ENCODE results near the gene GNG14.
A peak's percentile ranks its signal among the peaks of the same experiment; 100 is the strongest.
"Not testable (repeated sequence)": the region's sequence is repeated elsewhere in the genome, so short reads cannot be mapped to it uniquely, and the experiment has no call there.

GNG14 gene

DNA sequence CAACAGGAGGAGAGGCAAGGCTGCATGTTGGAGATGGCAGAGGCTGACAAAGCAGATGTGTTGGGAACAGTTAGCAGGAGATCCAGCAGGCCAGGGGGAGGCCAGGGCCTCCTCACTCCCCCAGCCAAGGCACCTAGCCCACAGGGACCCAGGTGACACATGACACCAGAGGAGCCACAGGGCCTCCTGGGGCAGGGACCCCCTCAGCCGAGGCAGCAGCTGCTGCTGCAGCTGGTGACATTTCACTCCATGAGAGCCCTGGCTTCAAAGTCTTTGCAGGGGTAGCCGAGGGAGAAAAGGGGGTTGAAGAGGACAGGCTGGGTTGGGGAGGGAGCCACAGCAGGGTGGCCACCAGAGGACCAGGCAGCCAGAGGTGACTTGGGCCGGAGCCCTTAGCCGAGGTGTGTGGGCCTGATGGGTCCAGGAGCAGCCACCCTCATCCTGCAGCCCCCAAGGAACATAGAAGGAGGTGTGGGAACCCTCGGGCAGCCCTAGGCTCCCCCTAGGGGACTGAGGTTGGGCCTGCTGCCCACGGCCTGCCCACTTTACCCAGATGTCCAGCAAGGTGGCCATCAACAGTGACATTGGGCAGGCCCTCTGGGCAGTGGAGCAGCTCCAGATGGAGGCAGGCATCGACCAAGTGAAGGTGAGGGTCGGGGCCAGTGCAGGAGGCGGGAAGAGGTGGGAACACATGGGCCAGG is at the start of gene GNG14:
Gene GNG14 (plus strand): TSS at position 503 of the 701 bp plus-strand sequence. CDS start 51 bp downstream, at position 554.
- no peaks in the 10 kb centered on the region for H3K9me3 Mint-ChIP-seq
- no peak for DNase-seq
- H3K27ac Mint-ChIP-seq, result no peak within 1 kb of the TSS
- no peaks in the 10 kb centered on the region for H3K4me1 Mint-ChIP-seq (ENCODE audit: low read depth)
- H3K4me3 Mint-ChIP-seq, result no peak within 1 kb of the TSS
- H3K36me3 Mint-ChIP-seq (ENCODE audit: low read depth), result peaks cover 36% of the 10 kb centered on the region
- no peaks in the 10 kb centered on the region for H3K27me3 Mint-ChIP-seq

DNA sequence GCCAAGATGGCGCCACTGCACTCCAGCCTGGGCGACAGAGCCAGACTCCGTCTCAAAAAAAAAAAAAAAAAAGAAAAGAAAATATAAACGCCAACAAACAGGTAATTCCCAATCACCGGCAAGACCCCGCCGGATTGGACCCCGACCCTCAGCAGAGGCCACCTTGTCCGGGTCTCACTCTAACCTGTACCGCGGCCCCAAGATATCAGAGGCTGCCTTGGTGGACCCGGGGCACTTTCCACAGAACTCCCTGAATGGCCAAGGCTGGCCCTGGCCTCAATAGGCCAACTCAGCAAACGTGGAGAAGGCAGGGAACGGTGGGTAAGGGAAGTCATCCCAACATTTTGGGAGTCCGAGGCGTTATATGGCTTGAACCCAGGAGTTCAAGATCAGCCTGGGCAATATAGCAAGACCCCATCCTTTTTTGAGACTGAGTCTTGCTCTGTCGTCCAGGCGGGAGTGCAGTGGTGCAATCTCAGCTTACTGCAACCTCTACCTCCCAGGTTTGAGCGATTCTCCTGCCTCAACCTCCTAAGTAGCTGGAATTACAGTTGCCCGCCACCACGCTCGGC is 49.1 kb upstream of the GNG14 start:
- no peaks in the 10 kb centered on the region for H3K9me3 Mint-ChIP-seq

DNA sequence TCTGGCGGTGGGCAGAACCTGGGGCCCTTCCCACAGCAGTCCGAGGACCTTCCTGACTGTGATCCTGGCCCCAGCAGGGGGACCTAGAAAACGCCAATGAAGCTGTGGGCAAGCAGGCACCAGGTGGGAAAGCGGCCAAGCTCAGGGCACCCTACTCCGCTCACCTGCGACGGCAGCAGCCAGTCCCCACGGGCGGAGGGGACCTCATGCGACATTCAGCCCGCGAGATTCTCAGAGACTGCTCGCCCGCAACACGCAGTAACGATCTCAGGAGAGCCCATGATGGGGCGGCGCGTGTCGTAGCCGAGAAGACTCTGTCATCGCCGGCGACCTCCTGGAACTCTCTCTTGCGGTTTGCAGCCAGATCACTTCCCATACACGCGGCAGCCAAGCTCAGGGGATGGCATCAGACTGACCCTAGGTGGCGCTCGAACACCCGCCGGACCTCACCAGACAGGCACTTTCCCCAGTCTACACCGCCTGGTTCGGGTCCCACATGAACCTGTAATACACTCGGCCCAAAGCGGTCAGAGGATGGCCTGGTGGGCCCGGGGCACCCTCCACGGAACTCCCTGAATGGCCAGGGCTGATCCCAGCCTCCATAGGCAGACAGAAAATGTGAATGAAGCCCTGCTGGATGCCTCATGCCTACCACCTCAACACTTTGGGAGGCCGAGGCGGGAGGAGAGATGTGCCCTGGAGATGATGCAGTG is 47.7 kb upstream of the GNG14 start:
- H3K4me3 Mint-ChIP-seq, result peak overlapping the region; percentile 73
- H3K36me3 Mint-ChIP-seq (ENCODE audit: low read depth), result peaks cover 33% of the 10 kb centered on the region
- H3K9me3 Mint-ChIP-seq, result no peaks in the 10 kb centered on the region
- peak overlapping the region; percentile 84 for H3K27ac Mint-ChIP-seq
- peak; percentile 91 for DNase-seq
- H3K27me3 Mint-ChIP-seq, result no peaks in the 10 kb centered on the region
- H3K4me1 Mint-ChIP-seq (ENCODE audit: low read depth), result peaks cover 22% of the 10 kb centered on the region

More for the DNA sequence above, 49.1 kb upstream of the GNG14 start:
- Mint-ChIP-seq H3K4me3 (no peak overlapping the region), H3K27me3 (no peaks in the 10 kb centered on the region), H3K4me1 (ENCODE audit: low read depth) (peaks cover 27% of the 10 kb centered on the region), H3K36me3 (ENCODE audit: low read depth) (peaks cover 29% of the 10 kb centered on the region), H3K27ac (no peak overlapping the region)
- DNase-seq, result no peak

DNA sequence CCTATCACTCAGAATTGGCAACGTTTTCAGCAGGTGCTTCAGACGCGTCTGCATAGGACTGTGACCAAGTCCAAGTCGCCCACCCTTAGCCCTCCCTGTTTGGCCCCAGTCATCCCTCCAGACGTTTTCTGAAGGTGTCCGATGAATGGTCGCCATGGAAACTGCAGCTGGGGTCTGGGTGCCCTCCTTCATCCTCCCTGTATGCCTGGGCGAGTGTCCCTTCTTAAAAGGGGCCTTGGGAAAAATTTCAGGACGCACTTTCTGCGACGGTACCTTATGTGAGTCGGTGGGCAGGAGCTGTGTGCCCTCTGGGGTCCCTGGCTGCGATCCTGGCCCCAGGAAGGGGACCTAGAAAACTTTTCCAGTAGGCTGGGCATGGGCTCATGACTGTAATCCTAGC is 46.3 kb upstream of the GNG14 start:
- Mint-ChIP-seq H3K27ac (no peak overlapping the region), H3K9me3 (no peaks in the 10 kb centered on the region), H3K4me3 (no peak overlapping the region), H3K36me3 (ENCODE audit: low read depth) (peaks cover 38% of the 10 kb centered on the region), H3K4me1 (ENCODE audit: low read depth) (peaks cover 17% of the 10 kb centered on the region), H3K27me3 (no peaks in the 10 kb centered on the region)
- DNase-seq, result no peak

DNA sequence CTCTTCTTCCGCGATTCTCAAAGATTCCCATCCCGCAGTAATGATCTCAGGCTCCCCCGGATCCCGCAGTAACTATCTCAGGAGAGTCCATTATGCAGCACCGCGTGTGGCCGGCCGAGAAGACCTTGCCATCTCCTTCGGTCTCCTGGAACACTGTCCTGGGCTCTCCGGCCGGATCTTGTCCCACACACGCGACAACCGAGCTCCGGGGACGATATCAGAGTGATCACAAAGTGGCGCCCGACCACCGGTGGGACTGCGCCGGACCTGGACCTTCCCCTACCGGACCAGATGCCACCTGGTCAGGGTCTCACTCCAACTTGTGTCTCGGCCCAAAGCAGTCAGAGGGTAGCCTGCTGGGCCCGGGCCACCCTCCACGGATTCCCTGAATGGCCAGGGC is 45.3 kb upstream of the GNG14 start:
- Mint-ChIP-seq H3K27me3 (no peaks in the 10 kb centered on the region), H3K9me3 (no peaks in the 10 kb centered on the region), H3K27ac (no peak overlapping the region), H3K36me3 (ENCODE audit: low read depth) (peaks cover 45% of the 10 kb centered on the region), H3K4me1 (ENCODE audit: low read depth) (peaks cover 10% of the 10 kb centered on the region), H3K4me3 (no peak overlapping the region)
- DNase-seq, result no peak

DNA sequence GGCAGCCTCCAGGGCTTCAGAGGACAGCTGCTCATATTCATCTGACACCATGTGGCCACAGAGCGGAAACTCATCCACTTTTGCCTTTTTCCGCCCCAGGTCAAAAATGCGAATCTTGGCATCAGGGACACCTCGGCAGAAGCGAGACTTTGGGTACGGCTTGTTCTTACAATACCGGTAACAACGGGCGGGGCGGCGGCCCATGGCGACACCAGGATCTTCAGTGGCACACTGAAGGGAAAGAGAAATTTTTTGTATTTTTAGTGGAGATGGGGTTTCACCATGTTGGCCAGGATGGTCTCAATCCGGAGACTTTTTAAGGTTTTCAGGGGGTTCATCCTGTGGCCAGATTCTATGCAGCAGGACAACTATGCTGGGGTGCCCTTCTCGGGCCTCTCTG is 44.1 kb upstream of the GNG14 start:
- H3K36me3 Mint-ChIP-seq (ENCODE audit: low read depth), result peaks cover 53% of the 10 kb centered on the region

DNA sequence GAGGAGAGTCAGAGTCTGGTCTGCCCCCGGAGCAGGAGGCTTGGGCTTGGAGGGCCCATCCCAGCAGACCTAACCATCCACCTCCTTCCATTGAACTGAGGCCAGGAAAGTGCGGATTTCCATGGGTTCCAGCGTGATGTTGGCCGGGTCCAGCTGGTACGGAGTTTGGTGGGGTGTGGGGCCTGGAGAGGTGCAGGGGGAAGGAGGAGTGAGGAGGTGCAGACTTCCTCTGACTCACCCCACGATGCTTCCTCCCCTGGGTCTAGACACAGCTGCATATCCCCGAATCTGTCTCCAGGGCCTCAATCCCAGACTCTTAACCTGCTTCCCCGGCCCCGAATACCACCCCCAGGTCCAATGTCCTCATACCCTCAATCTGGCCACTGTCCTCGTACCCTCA is 41.2 kb upstream of the GNG14 start:
- Mint-ChIP-seq H3K4me3 (no peak overlapping the region), H3K27ac (peak overlapping the region; percentile 15), H3K4me1 (ENCODE audit: low read depth) (no peaks in the 10 kb centered on the region), H3K9me3 (no peaks in the 10 kb centered on the region), H3K36me3 (ENCODE audit: low read depth) (peaks cover 70% of the 10 kb centered on the region), H3K27me3 (no peaks in the 10 kb centered on the region)
- no peak for DNase-seq

More for the DNA sequence above, 44.1 kb upstream of the GNG14 start:
- not testable (repeated sequence) for H3K4me1 Mint-ChIP-seq (ENCODE audit: low read depth); DNase-seq; H3K27me3 Mint-ChIP-seq; H3K4me3 Mint-ChIP-seq; H3K9me3 Mint-ChIP-seq; H3K27ac Mint-ChIP-seq

DNA sequence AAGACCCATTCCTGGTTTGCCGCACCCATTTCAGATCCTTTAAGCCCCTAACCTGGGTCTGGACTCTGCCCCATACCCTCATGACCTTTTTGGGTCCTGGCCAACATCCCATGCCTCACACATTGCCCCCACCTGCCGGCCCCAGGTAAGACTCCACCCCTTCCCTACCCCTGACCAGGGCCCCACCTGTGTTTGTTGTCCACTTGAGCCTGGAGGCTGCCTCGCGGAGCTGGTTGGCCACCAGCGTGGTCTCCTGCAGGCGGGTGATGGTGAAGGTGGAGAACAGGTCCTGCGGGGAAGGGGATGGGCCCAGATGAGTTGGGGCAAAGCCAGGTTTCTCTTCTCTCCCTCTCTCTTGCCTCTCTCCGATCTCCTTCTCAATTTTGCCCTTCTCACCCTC is 40.8 kb upstream of the GNG14 start:
- H3K4me3 Mint-ChIP-seq, result no peak overlapping the region
- no peaks in the 10 kb centered on the region for H3K27me3 Mint-ChIP-seq
- peak overlapping the region; percentile 15 for H3K27ac Mint-ChIP-seq
- no peaks in the 10 kb centered on the region for H3K4me1 Mint-ChIP-seq (ENCODE audit: low read depth)
- no peak for DNase-seq
- H3K9me3 Mint-ChIP-seq, result no peaks in the 10 kb centered on the region
- peaks cover 75% of the 10 kb centered on the region for H3K36me3 Mint-ChIP-seq (ENCODE audit: low read depth)

DNA sequence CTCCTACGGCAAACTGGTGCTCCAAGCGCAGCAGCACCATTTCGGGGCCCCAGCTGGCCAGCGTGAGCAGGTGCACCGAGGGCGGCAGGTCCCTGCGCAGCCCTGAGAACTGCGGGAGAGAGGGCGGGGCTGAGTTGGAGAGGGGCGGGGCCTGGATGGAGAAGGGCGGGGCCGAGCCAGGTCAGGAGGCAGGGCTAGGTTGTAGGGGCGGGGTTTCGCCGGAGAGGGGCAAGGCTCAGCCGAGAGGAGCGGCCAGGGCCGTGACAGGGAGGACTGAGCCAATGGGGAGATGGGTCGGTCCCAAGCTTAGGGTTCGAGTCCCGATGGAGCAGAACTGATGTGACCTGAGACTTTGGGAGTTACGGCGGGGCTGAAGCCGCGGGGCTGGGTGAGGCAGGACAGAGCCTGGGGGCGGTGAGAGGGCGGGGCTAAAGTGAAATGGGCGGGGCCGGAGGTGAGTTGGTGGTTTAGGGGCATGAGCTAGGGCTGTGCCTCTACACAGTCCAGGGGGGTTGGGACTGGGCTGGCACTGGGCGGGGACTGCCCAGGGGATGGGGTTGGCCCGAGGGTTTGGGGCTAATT is 40.2 kb upstream of the GNG14 start:
- Mint-ChIP-seq H3K36me3 (ENCODE audit: low read depth) (peaks cover 74% of the 10 kb centered on the region), H3K4me1 (ENCODE audit: low read depth) (no peaks in the 10 kb centered on the region), H3K4me3 (no peak overlapping the region), H3K27me3 (no peaks in the 10 kb centered on the region), H3K27ac (no peak overlapping the region), H3K9me3 (no peaks in the 10 kb centered on the region)
- peak; percentile 64 for DNase-seq

DNA sequence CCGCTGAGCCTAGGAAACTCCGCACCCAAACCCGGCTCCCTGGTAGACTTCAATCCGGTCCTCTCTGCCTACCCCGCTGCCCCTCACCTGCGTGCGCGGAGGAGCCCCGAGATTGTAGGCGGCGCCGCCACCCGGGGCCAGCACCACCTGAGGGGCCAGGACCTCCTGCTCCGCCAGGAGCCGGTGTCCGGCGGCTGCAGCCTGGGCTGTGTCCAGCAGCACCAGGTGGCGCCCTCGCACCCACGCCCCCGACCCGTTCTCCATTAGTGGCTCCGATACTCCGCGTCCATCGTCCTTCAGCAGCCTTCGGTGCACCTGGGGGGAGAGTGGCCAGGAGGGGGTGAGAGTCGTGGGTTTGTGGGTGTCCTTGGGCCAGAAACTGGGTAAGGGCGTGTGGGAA is 39.7 kb upstream of the GNG14 start:
- no peak for DNase-seq
- no peak overlapping the region for H3K27ac Mint-ChIP-seq
- no peak overlapping the region for H3K4me3 Mint-ChIP-seq

DNA sequence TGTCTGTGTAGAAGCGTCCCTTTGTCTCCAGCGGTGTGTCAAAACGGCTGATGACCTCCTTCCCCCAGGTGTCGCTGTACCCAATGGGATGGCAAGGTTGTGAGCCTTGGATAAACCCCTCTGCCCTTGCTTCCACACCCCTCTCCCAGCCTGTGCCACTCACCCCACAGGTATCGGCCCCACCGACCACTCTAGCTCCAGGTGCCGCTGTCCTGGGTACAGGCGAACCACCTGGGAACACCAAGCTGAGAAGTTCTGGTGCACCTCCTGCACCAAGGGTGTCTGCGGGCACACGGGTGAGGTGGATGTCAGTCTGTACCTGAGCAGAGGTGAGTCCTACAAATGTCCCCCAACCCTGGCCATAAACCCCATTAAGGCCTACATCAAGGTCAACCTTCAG is 37.9 kb upstream of the GNG14 start:
- H3K4me3 Mint-ChIP-seq, result no peak overlapping the region
- no peak for DNase-seq
- no peak overlapping the region for H3K27ac Mint-ChIP-seq
- H3K27me3 Mint-ChIP-seq, result no peaks in the 10 kb centered on the region
- no peaks in the 10 kb centered on the region for H3K4me1 Mint-ChIP-seq (ENCODE audit: low read depth)
- peaks cover 67% of the 10 kb centered on the region for H3K36me3 Mint-ChIP-seq (ENCODE audit: low read depth)
- H3K9me3 Mint-ChIP-seq, result no peaks in the 10 kb centered on the region

More for the DNA sequence above, 39.7 kb upstream of the GNG14 start:
- H3K9me3 Mint-ChIP-seq, result no peaks in the 10 kb centered on the region
- peaks cover 70% of the 10 kb centered on the region for H3K36me3 Mint-ChIP-seq (ENCODE audit: low read depth)
- H3K4me1 Mint-ChIP-seq (ENCODE audit: low read depth), result no peaks in the 10 kb centered on the region
- no peaks in the 10 kb centered on the region for H3K27me3 Mint-ChIP-seq

DNA sequence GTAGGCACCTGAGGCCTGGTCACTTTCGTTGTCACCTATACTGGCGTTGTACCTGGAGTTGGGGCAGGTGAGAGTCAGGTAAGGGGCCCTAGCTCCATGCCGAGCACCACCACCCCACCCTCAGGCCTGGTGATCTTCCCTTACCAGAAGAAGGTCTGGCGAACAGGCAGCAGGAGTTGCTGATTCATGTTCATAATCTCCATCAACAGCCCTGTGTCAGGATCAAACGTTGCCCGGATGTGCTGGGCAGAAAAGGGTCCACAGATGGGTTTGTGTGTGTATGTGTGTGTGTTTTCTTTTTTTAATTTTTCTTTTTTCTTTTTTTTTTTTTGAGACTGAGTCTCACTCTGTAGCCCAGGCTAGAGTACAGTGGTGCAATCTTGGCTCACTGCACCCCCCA is 35.6 kb upstream of the GNG14 start:
- no peaks in the 10 kb centered on the region for H3K27me3 Mint-ChIP-seq
- H3K27ac Mint-ChIP-seq, result no peak overlapping the region
- no peaks in the 10 kb centered on the region for H3K9me3 Mint-ChIP-seq
- H3K4me1 Mint-ChIP-seq (ENCODE audit: low read depth), result no peaks in the 10 kb centered on the region
- H3K4me3 Mint-ChIP-seq, result no peak overlapping the region
- H3K36me3 Mint-ChIP-seq (ENCODE audit: low read depth), result peaks cover 74% of the 10 kb centered on the region
- no peak for DNase-seq

DNA sequence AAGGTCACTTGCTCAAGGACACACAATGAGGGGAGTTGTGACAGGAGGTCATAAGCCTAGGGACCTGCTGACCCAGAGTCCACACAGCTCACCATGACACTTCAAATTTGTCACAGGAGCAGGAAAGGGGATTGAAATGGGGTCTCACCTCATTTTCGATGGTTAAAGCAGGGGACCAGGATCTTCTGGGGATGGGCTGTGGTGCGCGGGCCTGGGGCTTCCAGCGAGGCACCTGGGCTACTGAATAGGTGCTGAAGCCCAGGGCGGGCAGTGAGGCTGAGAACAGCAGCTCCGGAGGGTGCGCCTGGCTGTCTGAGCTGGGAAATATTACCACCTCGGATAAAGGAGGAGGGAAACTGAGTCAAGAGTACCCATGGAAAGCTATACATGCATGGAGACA is 32.3 kb upstream of the GNG14 start:
- Mint-ChIP-seq H3K27me3 (no peaks in the 10 kb centered on the region), H3K4me3 (no peak overlapping the region), H3K9me3 (no peaks in the 10 kb centered on the region), H3K36me3 (ENCODE audit: low read depth) (peaks cover 79% of the 10 kb centered on the region), H3K27ac (no peak overlapping the region), H3K4me1 (ENCODE audit: low read depth) (no peaks in the 10 kb centered on the region)
- DNase-seq, result no peak

DNA sequence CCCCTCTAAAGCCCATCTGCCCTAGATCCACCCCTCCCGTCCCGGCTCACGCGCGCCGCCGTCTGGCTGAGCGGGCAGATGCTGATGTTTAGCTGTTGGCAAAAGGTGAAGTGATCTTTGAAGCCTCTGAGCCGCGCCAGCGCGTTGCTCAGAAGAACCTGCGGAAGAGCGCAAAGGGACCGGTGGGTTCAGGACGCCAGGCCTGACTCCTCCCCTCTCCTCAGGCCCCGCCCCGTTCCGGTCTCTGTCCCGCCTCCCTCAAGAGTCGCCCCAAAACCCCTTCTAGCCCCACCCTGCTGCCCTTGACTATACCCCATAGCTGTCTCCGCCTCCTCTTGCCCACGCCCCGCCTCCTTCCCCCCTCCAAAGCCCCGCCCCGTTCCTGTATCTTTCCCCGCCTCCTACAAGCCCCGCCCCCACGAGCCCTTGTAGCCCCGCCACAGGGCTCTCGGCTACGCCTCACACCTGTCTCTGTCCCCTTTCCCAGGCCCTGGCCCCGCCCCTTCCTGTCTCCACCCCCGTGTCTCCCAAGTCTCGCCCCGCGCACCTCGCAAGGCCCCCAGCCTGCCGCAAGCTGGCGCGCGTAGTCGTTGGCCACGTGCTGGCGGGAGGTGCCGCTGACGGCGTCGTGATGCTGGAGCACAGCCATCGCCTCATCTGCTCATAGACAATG is 30.8 kb upstream of the GNG14 start:
- Mint-ChIP-seq H3K36me3 (ENCODE audit: low read depth) (peaks cover 78% of the 10 kb centered on the region), H3K27me3 (no peaks in the 10 kb centered on the region), H3K4me3 (no peak overlapping the region), H3K27ac (no peak overlapping the region), H3K9me3 (no peaks in the 10 kb centered on the region), H3K4me1 (ENCODE audit: low read depth) (no peaks in the 10 kb centered on the region)
- no peak for DNase-seq

Measured in activated T-cell treated with anti-CD3 and anti-CD28 coated beads, Interleukin-2, amount 50 U/mL, for 24 hours (primary cell).